Endothelial cell of umbilical vein (primary cell): ENCODE data around the gene CTIF. TPM values are rescaled to one million over a fixed set of nuclear protein-coding genes. Genes with fewer than 3 reads are reported as not detected.

Experiments
- BruUV-seq: library from RNA; stranded (reverse); fragments of 400-500 nt; replicated peaks from 2 replicates; lab custom pipeline; 2021; lab: Mats Ljungman, UMichigan
- CTCF ChIA-PET: fragments of 300-600, 350-600 bp; sonication (Branson Sonifier 250); formaldehyde crosslinking; loops from one replicate; lab custom pipeline; 2021; ENCODE audit warnings: antibody characterized with exemption, inconsistent platforms; lab: Charles Lee
- POLR2A ChIA-PET: fragments of 300-600, 350-600 bp; sonication (Branson Sonifier 250); formaldehyde crosslinking; loops from one replicate; lab custom pipeline; 2021; ENCODE audit warnings: antibody characterized with exemption, inconsistent platforms; lab: Charles Lee
- DNase-seq: peaks from one replicate; pipeline ENCODE4 v3.0.0-alpha.2; 2011; ENCODE audit warnings: low read depth, low spot score
- FAIRE-seq: peaks from 2 replicates; lab custom pipeline; 2011; peaks lifted over from hg19 to GRCh38; lab: Jason Lieb, UNC
- H2AFZ ChIP-seq: 2 replicates; pipeline ENCODE4 v1.6.0; 2012; ENCODE audit warnings: low read depth, low read length, control low read depth, inconsistent platforms
- H3K27ac ChIP-seq: 2 replicates; pipeline ENCODE4 v1.5.1; 2011; ENCODE audit warnings: low read depth, mild to moderate bottlenecking, control low read depth, low read length, moderate library complexity; ENCODE audit not compliant: insufficient read depth
- H3K27me3 ChIP-seq, 2 experiments: 2 replicates each; pipeline versions ENCODE4 v1.6.0 to v1.6.1; 2011; ENCODE audit warnings: low read length in 2 of 2, mixed read lengths in 1 of 2; ENCODE audit not compliant: control insufficient read depth in 2 of 2, insufficient read depth in 2 of 2
- H3K36me3 ChIP-seq, 2 experiments: 2 replicates in 1 of 2; 3 replicates in 1 of 2; pipeline ENCODE4 v1.5.1; 2011; ENCODE audit warnings: low read length in 2 of 2, mild to moderate bottlenecking in 1 of 2, moderate library complexity in 1 of 2; ENCODE audit not compliant: control insufficient read depth in 2 of 2, insufficient read depth in 2 of 2; ENCODE audit errors: extremely low read depth in 1 of 2
- H3K4me1 ChIP-seq: 3 replicates; pipeline ENCODE4 v1.5.1; 2011; ENCODE audit warnings: mild to moderate bottlenecking, low read length; ENCODE audit not compliant: control insufficient read depth, insufficient read depth; ENCODE audit errors: extremely low read depth
- H3K4me2 ChIP-seq: 2 replicates; pipeline ENCODE4 v1.6.1; 2011; ENCODE audit warnings: low read length, control low read depth, mixed read lengths; ENCODE audit not compliant: insufficient read depth
- H3K4me3 ChIP-seq, 3 experiments: fragments of 200-600 bp in 1 of 3; sonication (generic), shearing (Covaris generic) in 1 of 3; replicated peaks in 1 of 3; 2 replicates each; pipeline ENCODE4 v1.5.1; 2011 to 2016; ENCODE audit warnings: control low read depth in 3 of 3, low read length in 3 of 3, mild to moderate bottlenecking in 2 of 3, inconsistent platforms in 1 of 3, low read depth in 1 of 3, moderate library complexity in 1 of 3; ENCODE audit not compliant: insufficient read depth in 1 of 3
- H3K79me2 ChIP-seq: 2 replicates; pipeline ENCODE4 v1.6.0; 2012; ENCODE audit warnings: low read length, inconsistent platforms; ENCODE audit not compliant: control insufficient read depth, insufficient read depth
- H3K9ac ChIP-seq: replicated peaks from 2 replicates; pipeline ENCODE3; 2011; ENCODE audit warnings: low read length, control low read depth; ENCODE audit not compliant: insufficient read depth; ENCODE audit errors: extremely low read depth
- H3K9me1 ChIP-seq: replicated peaks from 3 replicates; pipeline ENCODE4 v1.6.0; 2011; ENCODE audit warnings: mild to moderate bottlenecking, low read length; ENCODE audit not compliant: control insufficient read depth, insufficient read depth; ENCODE audit errors: extremely low read depth
- H3K9me3 ChIP-seq: replicated peaks from 2 replicates; pipeline ENCODE4 v1.5.1; 2012; ENCODE audit warnings: low read length, inconsistent platforms; ENCODE audit not compliant: control insufficient read depth, insufficient read depth
- H4K20me1 ChIP-seq: replicated peaks from 2 replicates; pipeline ENCODE3; 2011; ENCODE audit warnings: mild to moderate bottlenecking, low read length; ENCODE audit not compliant: control insufficient read depth, insufficient read depth; ENCODE audit errors: extremely low read depth
- CTCF ChIP-seq, 2 donors: IDR thresholded peaks; 1 replicate in 1 of 2; 2 replicates in 1 of 2; pipeline ENCODE4 v1.5.1; 2011; ENCODE audit warnings: low read length in 2 of 2, mild to moderate bottlenecking in 2 of 2, moderate library complexity in 2 of 2, control low read depth in 1 of 2, inconsistent platforms in 1 of 2, low read depth in 1 of 2; ENCODE audit not compliant: insufficient read depth in 1 of 2; ENCODE audit errors: extremely low read depth in 1 of 2
- EZH2 ChIP-seq: IDR thresholded peaks from 2 replicates; pipeline ENCODE4 v1.6.1; 2012; ENCODE audit warnings: borderline replicate concordance, low read depth, mild to moderate bottlenecking, moderate library complexity, low read length, inconsistent platforms; ENCODE audit not compliant: severe bottlenecking
- FOS ChIP-seq: IDR thresholded peaks from 2 replicates; pipeline ENCODE4 v1.6.1; 2011; ENCODE audit warnings: mild to moderate bottlenecking, low read length, moderate library complexity, borderline replicate concordance; ENCODE audit not compliant: insufficient read depth
- GATA2 ChIP-seq: IDR thresholded peaks from 2 replicates; pipeline ENCODE4 v1.7.0; 2011; ENCODE audit warnings: low read depth, mild to moderate bottlenecking, moderate library complexity, mixed read lengths, low read length; ENCODE audit not compliant: insufficient read length, insufficient read depth
- JUN ChIP-seq: IDR thresholded peaks from 2 replicates; pipeline ENCODE4 v1.6.1; 2011; ENCODE audit warnings: borderline replicate concordance, low read depth; ENCODE audit not compliant: insufficient read length, insufficient read depth
- MAX ChIP-seq: IDR thresholded peaks from 2 replicates; pipeline ENCODE4 v1.6.1; 2011; ENCODE audit not compliant: insufficient read depth, insufficient read length
- MYC ChIP-seq: IDR thresholded peaks from one replicate; pipeline ENCODE4 v1.6.1; 2011; ENCODE audit warnings: mild to moderate bottlenecking, low read depth, low read length
- POLR2A ChIP-seq: IDR thresholded peaks from 2 replicates; pipeline ENCODE4 v1.6.1; 2012; ENCODE audit warnings: low read depth, mild to moderate bottlenecking, control low read depth, low read length
- POLR2AphosphoS5 ChIP-seq: IDR thresholded peaks from 2 replicates; pipeline ENCODE4 v1.6.1; 2012; ENCODE audit warnings: low read depth, mild to moderate bottlenecking, control low read depth, low read length, moderate library complexity; ENCODE audit not compliant: insufficient read depth
- dilution Hi-C: fragments of 300-500 bp; cut with MboI; formaldehyde crosslinking; loops from one replicate; pipeline ENCODE4 v1.15.0; 2019; ENCODE audit warnings: low sequenced_read_pairs; ENCODE audit not compliant: extremely low pct_ligation_motif_present
- intact Hi-C: fragments of 100-400 bp; cut with micrococcal nuclease; formaldehyde crosslinking; loops from one replicate; pipeline ENCODE4 v1.10.0; 2022
- polyA plus RNA-seq, 4 experiments: library from polyadenylated mRNA; depleted of rRNA in 3 of 4; stranded (reverse) in 3 of 4; unstranded in 1 of 4; fragments of >200 nt; gene quantifications; 2 replicates each; pipeline versions ENCODE4 v1.2.1 to v1.2.3, GENCODE V29; 2011 to 2012; ENCODE audit warnings: missing spikeins in 1 of 4
- total RNA-seq: library from RNA; stranded (reverse); gene quantifications from 2 replicates; pipeline ENCODE4 v1.2.3, GENCODE V29; 2021

Gene CTIF
- total and polyA plus RNA-seq, 2 donors (not counting 3 experiments of a cell fraction or from before 2014, with no cell fraction given) = 20.9 to 57.7 TPM

- H2AFZ ChIP-seq = no peak overlapping the region
- peaks cover 6% of the 10 kb centered on the region for H3K4me1 ChIP-seq
- H3K79me2 ChIP-seq = no peaks in the 10 kb centered on the region
- DNase-seq (no peak), FAIRE-seq (no peak)
- POLR2A ChIA-PET = no interaction called here
- H3K9me1 ChIP-seq = no peaks in the 10 kb centered on the region
- no peaks in the 10 kb centered on the region for H4K20me1 ChIP-seq
- no peak overlapping the region for H3K4me2 ChIP-seq
- BruUV-seq = no TSS peak
- no peaks in the 10 kb centered on the region for H3K27me3 ChIP-seq
- H3K36me3 ChIP-seq = peaks cover 0 to 3% of the 10 kb centered on the region in 2 experiments
- H3K27ac ChIP-seq = no peak overlapping the region
- dilution Hi-C loops (no loop called here), intact Hi-C loops (no loop called here)
- CTCF ChIA-PET = interaction anchor here (0.9 to 2.1 kb wide), 4 partner anchors 15 to 162 kb away, joined by 3 to 10 read pairs (median 4); no protein-coding TSS in a partner anchor
- no peaks in the 10 kb centered on the region for H3K9me3 ChIP-seq
- TF ChIP-seq EZH2 = no peak
- no peak for TF ChIP-seq POLR2AphosphoS5
- no peak for TF ChIP-seq POLR2A
- no peak for TF ChIP-seq MYC
- no peak for TF ChIP-seq MAX
- no peak for TF ChIP-seq GATA2
- TF ChIP-seq FOS = no peak
- TF ChIP-seq JUN = no peak
- no peak for TF ChIP-seq CTCF (IDR thresholded peaks at IDR 0.05; ENCODE audit: extremely low read depth in 1 of 2, insufficient read depth in 1 of 2, low read depth in 1 of 2, low read length in 2 of 2)
- H3K4me3 ChIP-seq = no peak overlapping the region
- no peak overlapping the region for H3K9ac ChIP-seq
Observed at GRCh38 chr18:48637081-48637990, 98.5 kb downstream of the CTIF start.
